Endothelial cell of umbilical vein (primary cell): Measurements from ENCODE around the gene NDUFV1. TPM values are rescaled to one million over a fixed set of nuclear protein-coding genes. Genes with fewer than 3 reads are reported as not detected.

Experiments
- BruUV-seq: library from RNA; stranded (reverse); fragments of 400-500 nt; replicated peaks from 2 replicates; lab custom pipeline; 2021; lab: Mats Ljungman, UMichigan
- CTCF ChIA-PET: fragments of 300-600, 350-600 bp; sonication (Branson Sonifier 250); formaldehyde crosslinking; loops from one replicate; lab custom pipeline; 2021; ENCODE audit warnings: antibody characterized with exemption, inconsistent platforms; lab: Charles Lee
- POLR2A ChIA-PET: fragments of 300-600, 350-600 bp; sonication (Branson Sonifier 250); formaldehyde crosslinking; loops from one replicate; lab custom pipeline; 2021; ENCODE audit warnings: antibody characterized with exemption, inconsistent platforms; lab: Charles Lee
- DNase-seq: peaks from one replicate; pipeline ENCODE4 v3.0.0-alpha.2; 2011; ENCODE audit warnings: low read depth, low spot score
- FAIRE-seq: peaks from 2 replicates; lab custom pipeline; 2011; peaks lifted over from hg19 to GRCh38; lab: Jason Lieb, UNC
- H2AFZ ChIP-seq: 2 replicates; pipeline ENCODE4 v1.6.0; 2012; ENCODE audit warnings: low read depth, low read length, control low read depth, inconsistent platforms
- H3K27ac ChIP-seq: 2 replicates; pipeline ENCODE4 v1.5.1; 2011; ENCODE audit warnings: low read depth, mild to moderate bottlenecking, control low read depth, low read length, moderate library complexity; ENCODE audit not compliant: insufficient read depth
- H3K27me3 ChIP-seq, 2 experiments: 2 replicates each; pipeline versions ENCODE4 v1.6.0 to v1.6.1; 2011; ENCODE audit warnings: low read length in 2 of 2, mixed read lengths in 1 of 2; ENCODE audit not compliant: control insufficient read depth in 2 of 2, insufficient read depth in 2 of 2
- H3K36me3 ChIP-seq, 2 experiments: 2 replicates in 1 of 2; 3 replicates in 1 of 2; pipeline ENCODE4 v1.5.1; 2011; ENCODE audit warnings: low read length in 2 of 2, mild to moderate bottlenecking in 1 of 2, moderate library complexity in 1 of 2; ENCODE audit not compliant: control insufficient read depth in 2 of 2, insufficient read depth in 2 of 2; ENCODE audit errors: extremely low read depth in 1 of 2
- H3K4me1 ChIP-seq: 3 replicates; pipeline ENCODE4 v1.5.1; 2011; ENCODE audit warnings: mild to moderate bottlenecking, low read length; ENCODE audit not compliant: control insufficient read depth, insufficient read depth; ENCODE audit errors: extremely low read depth
- H3K4me2 ChIP-seq: 2 replicates; pipeline ENCODE4 v1.6.1; 2011; ENCODE audit warnings: low read length, control low read depth, mixed read lengths; ENCODE audit not compliant: insufficient read depth
- H3K4me3 ChIP-seq, 3 experiments: fragments of 200-600 bp in 1 of 3; sonication (generic), shearing (Covaris generic) in 1 of 3; replicated peaks in 1 of 3; 2 replicates each; pipeline ENCODE4 v1.5.1; 2011 to 2016; ENCODE audit warnings: control low read depth in 3 of 3, low read length in 3 of 3, mild to moderate bottlenecking in 2 of 3, inconsistent platforms in 1 of 3, low read depth in 1 of 3, moderate library complexity in 1 of 3; ENCODE audit not compliant: insufficient read depth in 1 of 3
- H3K79me2 ChIP-seq: 2 replicates; pipeline ENCODE4 v1.6.0; 2012; ENCODE audit warnings: low read length, inconsistent platforms; ENCODE audit not compliant: control insufficient read depth, insufficient read depth
- H3K9ac ChIP-seq: replicated peaks from 2 replicates; pipeline ENCODE3; 2011; ENCODE audit warnings: low read length, control low read depth; ENCODE audit not compliant: insufficient read depth; ENCODE audit errors: extremely low read depth
- H3K9me1 ChIP-seq: replicated peaks from 3 replicates; pipeline ENCODE4 v1.6.0; 2011; ENCODE audit warnings: mild to moderate bottlenecking, low read length; ENCODE audit not compliant: control insufficient read depth, insufficient read depth; ENCODE audit errors: extremely low read depth
- H3K9me3 ChIP-seq: replicated peaks from 2 replicates; pipeline ENCODE4 v1.5.1; 2012; ENCODE audit warnings: low read length, inconsistent platforms; ENCODE audit not compliant: control insufficient read depth, insufficient read depth
- H4K20me1 ChIP-seq: replicated peaks from 2 replicates; pipeline ENCODE3; 2011; ENCODE audit warnings: mild to moderate bottlenecking, low read length; ENCODE audit not compliant: control insufficient read depth, insufficient read depth; ENCODE audit errors: extremely low read depth
- EZH2 ChIP-seq: IDR thresholded peaks from 2 replicates; pipeline ENCODE4 v1.6.1; 2012; ENCODE audit warnings: borderline replicate concordance, low read depth, mild to moderate bottlenecking, moderate library complexity, low read length, inconsistent platforms; ENCODE audit not compliant: severe bottlenecking
- FOS ChIP-seq: IDR thresholded peaks from 2 replicates; pipeline ENCODE4 v1.6.1; 2011; ENCODE audit warnings: mild to moderate bottlenecking, low read length, moderate library complexity, borderline replicate concordance; ENCODE audit not compliant: insufficient read depth
- GATA2 ChIP-seq: IDR thresholded peaks from 2 replicates; pipeline ENCODE4 v1.7.0; 2011; ENCODE audit warnings: low read depth, mild to moderate bottlenecking, moderate library complexity, mixed read lengths, low read length; ENCODE audit not compliant: insufficient read length, insufficient read depth
- JUN ChIP-seq: IDR thresholded peaks from 2 replicates; pipeline ENCODE4 v1.6.1; 2011; ENCODE audit warnings: borderline replicate concordance, low read depth; ENCODE audit not compliant: insufficient read length, insufficient read depth
- MYC ChIP-seq: IDR thresholded peaks from one replicate; pipeline ENCODE4 v1.6.1; 2011; ENCODE audit warnings: mild to moderate bottlenecking, low read depth, low read length
- POLR2A ChIP-seq: IDR thresholded peaks from 2 replicates; pipeline ENCODE4 v1.6.1; 2012; ENCODE audit warnings: low read depth, mild to moderate bottlenecking, control low read depth, low read length
- POLR2AphosphoS5 ChIP-seq: IDR thresholded peaks from 2 replicates; pipeline ENCODE4 v1.6.1; 2012; ENCODE audit warnings: low read depth, mild to moderate bottlenecking, control low read depth, low read length, moderate library complexity; ENCODE audit not compliant: insufficient read depth
- dilution Hi-C: fragments of 300-500 bp; cut with MboI; formaldehyde crosslinking; loops from one replicate; pipeline ENCODE4 v1.15.0; 2019; ENCODE audit warnings: low sequenced_read_pairs; ENCODE audit not compliant: extremely low pct_ligation_motif_present
- intact Hi-C: fragments of 100-400 bp; cut with micrococcal nuclease; formaldehyde crosslinking; loops from one replicate; pipeline ENCODE4 v1.10.0; 2022
- polyA plus RNA-seq, 4 experiments: library from polyadenylated mRNA; depleted of rRNA in 3 of 4; stranded (reverse) in 3 of 4; unstranded in 1 of 4; fragments of >200 nt; gene quantifications; 2 replicates each; pipeline versions ENCODE4 v1.2.1 to v1.2.3, GENCODE V29; 2011 to 2012; ENCODE audit warnings: missing spikeins in 1 of 4
- total RNA-seq: library from RNA; stranded (reverse); gene quantifications from 2 replicates; pipeline ENCODE4 v1.2.3, GENCODE V29; 2021
- TF ChIP-seq, protein P1 (sequence below), 2 donors: IDR thresholded peaks; 1 replicate in 1 of 2; 2 replicates in 1 of 2; pipeline ENCODE4 v1.5.1; 2011; ENCODE audit warnings: low read length in 2 of 2, mild to moderate bottlenecking in 2 of 2, moderate library complexity in 2 of 2, control low read depth in 1 of 2, inconsistent platforms in 1 of 2, low read depth in 1 of 2; ENCODE audit not compliant: insufficient read depth in 1 of 2; ENCODE audit errors: extremely low read depth in 1 of 2
- TF ChIP-seq, protein P2 (sequence below): IDR thresholded peaks from 2 replicates; pipeline ENCODE4 v1.6.1; 2011; ENCODE audit not compliant: insufficient read depth, insufficient read length

The NDUFV1 gene
- total and polyA plus RNA-seq, 2 donors (not counting 3 experiments of a cell fraction or from before 2014, with no cell fraction given) = 191 to 203 TPM

DNA sequence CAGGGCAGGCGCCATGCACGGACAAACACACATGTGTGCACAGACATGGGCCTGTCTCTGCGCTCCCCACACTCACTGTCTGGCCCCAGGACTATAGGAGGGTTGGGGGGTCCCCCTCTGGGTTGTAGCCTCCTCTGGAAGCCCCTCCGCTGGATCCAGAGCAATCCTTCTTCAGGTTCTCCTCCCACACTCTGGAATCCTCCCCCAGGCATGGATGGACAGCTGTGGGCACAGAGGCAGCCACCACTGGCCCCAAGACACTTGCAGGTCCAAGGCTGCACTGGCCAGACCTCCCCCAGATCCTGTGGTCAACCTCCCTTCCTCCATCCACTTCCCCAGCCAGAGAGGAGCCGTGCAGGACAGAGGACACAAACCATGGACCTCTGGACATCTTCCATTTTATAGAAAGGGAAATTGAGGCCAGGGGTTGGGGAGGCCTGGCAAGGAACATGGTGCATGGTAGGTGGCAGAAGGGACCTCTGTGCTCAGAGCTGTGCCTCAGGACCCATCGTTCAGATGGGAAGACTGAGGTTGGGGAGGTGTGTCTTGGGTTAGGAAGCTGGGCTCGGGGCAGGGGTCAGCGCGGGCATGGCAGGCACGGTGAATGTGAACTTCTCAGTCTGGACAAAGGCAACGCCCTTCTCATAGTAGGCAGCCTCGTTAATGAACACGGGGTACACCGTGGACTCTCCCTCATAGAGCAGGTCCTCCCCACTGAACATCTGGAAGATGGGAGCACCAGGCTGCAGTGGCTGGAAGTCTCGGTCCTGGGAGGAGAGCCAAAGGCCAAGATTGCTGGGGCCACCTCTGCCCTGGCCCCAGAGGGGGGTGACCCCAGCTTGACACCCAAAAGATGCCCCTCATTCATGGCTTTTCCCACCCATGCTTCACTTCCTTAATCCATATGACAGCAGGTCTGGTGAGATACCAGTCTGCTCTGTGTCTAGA is 35.7 kb downstream of the NDUFV1 start:
- H3K4me3 ChIP-seq = no peak overlapping the region
- H3K9ac ChIP-seq = no peak overlapping the region
- no peaks in the 10 kb centered on the region for H4K20me1 ChIP-seq
- H3K27ac ChIP-seq = no peak overlapping the region
- DNase-seq = no peak
- no peak for FAIRE-seq
- no TSS peak for BruUV-seq
- H3K79me2 ChIP-seq = no peaks in the 10 kb centered on the region
- no peaks in the 10 kb centered on the region for H3K36me3 ChIP-seq
- no peaks in the 10 kb centered on the region for H3K27me3 ChIP-seq
- ChIA-PET CTCF (interaction anchor here (0.7 to 2.2 kb wide), 2 partner anchors 13 to 27 kb away, joined by 3 to 12 read pairs; partner anchors contain the start of gene NUDT8), POLR2A (no interaction called here)
- H3K4me2 ChIP-seq = no peak overlapping the region
- H2AFZ ChIP-seq = no peak overlapping the region
- dilution Hi-C loops (no loop called here), intact Hi-C loops (no loop called here)
- TF ChIP-seq JUN = no peak
- TF ChIP-seq POLR2AphosphoS5 = no peak
- TF ChIP-seq, protein P1, sequence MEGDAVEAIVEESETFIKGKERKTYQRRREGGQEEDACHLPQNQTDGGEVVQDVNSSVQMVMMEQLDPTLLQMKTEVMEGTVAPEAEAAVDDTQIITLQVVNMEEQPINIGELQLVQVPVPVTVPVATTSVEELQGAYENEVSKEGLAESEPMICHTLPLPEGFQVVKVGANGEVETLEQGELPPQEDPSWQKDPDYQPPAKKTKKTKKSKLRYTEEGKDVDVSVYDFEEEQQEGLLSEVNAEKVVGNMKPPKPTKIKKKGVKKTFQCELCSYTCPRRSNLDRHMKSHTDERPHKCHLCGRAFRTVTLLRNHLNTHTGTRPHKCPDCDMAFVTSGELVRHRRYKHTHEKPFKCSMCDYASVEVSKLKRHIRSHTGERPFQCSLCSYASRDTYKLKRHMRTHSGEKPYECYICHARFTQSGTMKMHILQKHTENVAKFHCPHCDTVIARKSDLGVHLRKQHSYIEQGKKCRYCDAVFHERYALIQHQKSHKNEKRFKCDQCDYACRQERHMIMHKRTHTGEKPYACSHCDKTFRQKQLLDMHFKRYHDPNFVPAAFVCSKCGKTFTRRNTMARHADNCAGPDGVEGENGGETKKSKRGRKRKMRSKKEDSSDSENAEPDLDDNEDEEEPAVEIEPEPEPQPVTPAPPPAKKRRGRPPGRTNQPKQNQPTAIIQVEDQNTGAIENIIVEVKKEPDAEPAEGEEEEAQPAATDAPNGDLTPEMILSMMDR (IDR thresholded peaks at IDR 0.05; ENCODE audit: extremely low read depth in 1 of 2, insufficient read depth in 1 of 2, low read depth in 1 of 2, low read length in 2 of 2) = no peak
- TF ChIP-seq, protein P2, sequence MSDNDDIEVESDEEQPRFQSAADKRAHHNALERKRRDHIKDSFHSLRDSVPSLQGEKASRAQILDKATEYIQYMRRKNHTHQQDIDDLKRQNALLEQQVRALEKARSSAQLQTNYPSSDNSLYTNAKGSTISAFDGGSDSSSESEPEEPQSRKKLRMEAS = no peak
- TF ChIP-seq FOS = no peak
- TF ChIP-seq MYC = no peak
- TF ChIP-seq POLR2A = no peak
- TF ChIP-seq EZH2 = no peak
- TF ChIP-seq GATA2 = no peak
- no peaks in the 10 kb centered on the region for H3K4me1 ChIP-seq
- H3K9me3 ChIP-seq = no peaks in the 10 kb centered on the region
- no peaks in the 10 kb centered on the region for H3K9me1 ChIP-seq
